GM21390 (cell line): ENCODE measurements around the gene PPP1CB.

Experiments used
- ATAC-seq: cut with Tn5 transposase; IDR thresholded peaks from one replicate; pipeline ENCODE4 v1.9.1; 2021; ENCODE audit not compliant: unreplicated experiment

PPP1CB gene

GRCh38 chr2:28751252-28751955, at the start of gene PPP1CB:
TSS of gene PPP1CB (plus strand) at chr2:28751830. CDS start at chr2:28752125, 295 bp downstream.
- ATAC-seq, result peak; percentile 80

- ATAC-seq, result no peak
These were observed 49.2 kb upstream of the PPP1CB start for GRCh38 chr2:28702415-28702861.

GRCh38 chr2:28702878-28703277, 48.8 kb upstream of the PPP1CB start:
- no peak for ATAC-seq

- ATAC-seq, result no peak
These were observed 47.0 kb upstream of the PPP1CB start for GRCh38 chr2:28704621-28705020.

- ATAC-seq, result no peak
These were observed 45.7 kb upstream of the PPP1CB start for GRCh38 chr2:28705751-28706440.

GRCh38 chr2:28707592-28707991, 44.0 kb upstream of the PPP1CB start:
- no peak for ATAC-seq

- ATAC-seq, result no peak
These were observed 42.5 kb upstream of the PPP1CB start for GRCh38 chr2:28709101-28709500.

GRCh38 chr2:28710545-28710944, 41.1 kb upstream of the PPP1CB start:
- ATAC-seq, result no peak

GRCh38 chr2:28713577-28714298, 37.9 kb upstream of the PPP1CB start:
- ATAC-seq, result no peak

GRCh38 chr2:28716265-28716865, 35.3 kb upstream of the PPP1CB start:
- no peak for ATAC-seq

- no peak for ATAC-seq
These were observed 34.3 kb upstream of the PPP1CB start for GRCh38 chr2:28717339-28717758.

GRCh38 chr2:28720345-28720744, 31.3 kb upstream of the PPP1CB start:
- ATAC-seq, result no peak

GRCh38 chr2:28721601-28722191, 29.9 kb upstream of the PPP1CB start:
- no peak for ATAC-seq

- no peak for ATAC-seq
These were observed 26.5 kb upstream of the PPP1CB start for GRCh38 chr2:28725021-28725711.

GRCh38 chr2:28726177-28726576, 25.5 kb upstream of the PPP1CB start:
- no peak for ATAC-seq

GRCh38 chr2:28729698-28730097, 21.9 kb upstream of the PPP1CB start:
- no peak for ATAC-seq

GRCh38 chr2:28730641-28731146, 20.9 kb upstream of the PPP1CB start:
- ATAC-seq, result no peak

- ATAC-seq, result no peak
These were observed 16.1 kb upstream of the PPP1CB start for GRCh38 chr2:28735511-28735910.

- ATAC-seq, result no peak
These were observed 15.6 kb upstream of the PPP1CB start for GRCh38 chr2:28736034-28736433.

- no peak for ATAC-seq
These were observed 14.0 kb upstream of the PPP1CB start for GRCh38 chr2:28737655-28738054.
